ENCODE results near the gene MAGED2.
"Not testable (repeated sequence)": the region's sequence is repeated elsewhere in the genome, so short reads cannot be mapped to it uniquely, and the experiment has no call there.

Gene MAGED2

DNA sequence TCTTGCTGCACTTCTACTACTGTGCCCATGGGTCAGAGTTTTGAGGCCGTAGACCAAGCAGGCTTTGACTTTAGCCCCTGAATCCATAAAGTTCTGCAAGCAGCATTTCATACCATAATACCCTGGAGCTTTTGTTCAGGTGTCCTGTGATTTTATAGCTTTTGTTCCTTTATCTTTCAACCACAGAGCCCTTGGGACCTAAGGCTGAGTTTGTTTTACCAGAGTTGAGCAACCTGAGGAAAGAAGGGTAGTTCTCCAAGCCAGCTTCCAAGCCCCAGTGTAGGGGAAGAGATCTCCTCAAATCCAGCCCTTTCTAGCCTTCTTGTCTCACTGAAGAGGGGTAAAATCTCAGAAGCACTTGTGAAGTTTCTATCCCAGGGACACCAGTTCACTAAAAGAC lies 35.1 kb downstream of the MAGED2 start:
- no peak overlapping the region for H3K4me2 ChIP-seq (ENCODE audit: low read depth, low read length, poor library complexity, severe bottlenecking)
- H3F3A ChIP-seq (ENCODE audit: insufficient read depth), result no peaks in the 10 kb centered on the region
- no peaks in the 10 kb centered on the region for H3K9me3 ChIP-seq (ENCODE audit: insufficient read depth, low read length)
- H3K9ac ChIP-seq (ENCODE audit: low read length), result no peak overlapping the region
- no peaks in the 10 kb centered on the region for H3K9me2 ChIP-seq (replicated peaks; ENCODE audit: insufficient read depth, low read length)
- no peak overlapping the region for H3K27ac ChIP-seq (ENCODE audit: low read depth, low read length)
- H4K20me1 ChIP-seq (ENCODE audit: low read depth, low read length), result no peaks in the 10 kb centered on the region
- TF ChIP-seq, protein P1, sequence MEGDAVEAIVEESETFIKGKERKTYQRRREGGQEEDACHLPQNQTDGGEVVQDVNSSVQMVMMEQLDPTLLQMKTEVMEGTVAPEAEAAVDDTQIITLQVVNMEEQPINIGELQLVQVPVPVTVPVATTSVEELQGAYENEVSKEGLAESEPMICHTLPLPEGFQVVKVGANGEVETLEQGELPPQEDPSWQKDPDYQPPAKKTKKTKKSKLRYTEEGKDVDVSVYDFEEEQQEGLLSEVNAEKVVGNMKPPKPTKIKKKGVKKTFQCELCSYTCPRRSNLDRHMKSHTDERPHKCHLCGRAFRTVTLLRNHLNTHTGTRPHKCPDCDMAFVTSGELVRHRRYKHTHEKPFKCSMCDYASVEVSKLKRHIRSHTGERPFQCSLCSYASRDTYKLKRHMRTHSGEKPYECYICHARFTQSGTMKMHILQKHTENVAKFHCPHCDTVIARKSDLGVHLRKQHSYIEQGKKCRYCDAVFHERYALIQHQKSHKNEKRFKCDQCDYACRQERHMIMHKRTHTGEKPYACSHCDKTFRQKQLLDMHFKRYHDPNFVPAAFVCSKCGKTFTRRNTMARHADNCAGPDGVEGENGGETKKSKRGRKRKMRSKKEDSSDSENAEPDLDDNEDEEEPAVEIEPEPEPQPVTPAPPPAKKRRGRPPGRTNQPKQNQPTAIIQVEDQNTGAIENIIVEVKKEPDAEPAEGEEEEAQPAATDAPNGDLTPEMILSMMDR (IDR thresholded peaks at IDR 0.05; ENCODE audit: insufficient read depth, low read length, poor library complexity, severe bottlenecking), result no peak
- TF ChIP-seq EZH2phosphoT487 (conservative IDR thresholded peaks at IDR 0.05; ENCODE audit: low read length), result no peak
- no peak overlapping the region for H3K4me3 ChIP-seq (ENCODE audit: insufficient read depth, low read length, poor library complexity, severe bottlenecking)
- no peaks in the 10 kb centered on the region for H3K36me3 ChIP-seq (ENCODE audit: low read length)
- no peak overlapping the region for H2AFZ ChIP-seq (ENCODE audit: low read depth, low read length, severe bottlenecking)
- H3K79me2 ChIP-seq (ENCODE audit: insufficient read depth, low read length), result no peaks in the 10 kb centered on the region
- H3K27me3 ChIP-seq (ENCODE audit: low read length), result no peaks in the 10 kb centered on the region

DNA sequence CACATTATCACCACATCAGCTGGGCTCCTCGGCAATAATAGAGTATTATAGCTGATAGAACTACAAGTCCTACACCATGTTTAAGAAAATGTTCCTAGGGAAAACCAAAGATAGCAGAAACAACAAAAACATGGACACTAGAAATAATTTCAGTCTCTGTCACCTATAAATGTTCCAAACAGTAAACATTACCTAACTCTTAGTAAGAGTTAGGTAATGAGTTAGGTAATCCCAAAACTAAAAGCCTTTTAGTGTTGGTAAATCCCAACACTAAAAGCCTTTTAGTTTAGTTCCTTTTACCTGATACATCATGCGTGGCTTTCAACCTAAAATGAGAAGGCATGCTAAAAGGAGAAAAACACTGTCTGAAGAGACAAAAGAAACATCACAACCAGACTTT lies 35.5 kb downstream of the MAGED2 start:
- Histone ChIP-seq H2AFZ (ENCODE audit: low read depth, low read length, severe bottlenecking) (no peak overlapping the region), H3K9ac (ENCODE audit: low read length) (no peak overlapping the region), H3K4me2 (ENCODE audit: low read depth, low read length, poor library complexity, severe bottlenecking) (no peak overlapping the region), H3K27ac (ENCODE audit: low read depth, low read length) (no peak overlapping the region), H3K4me3 (ENCODE audit: insufficient read depth, low read length, poor library complexity, severe bottlenecking) (no peak overlapping the region), H3K27me3 (ENCODE audit: low read length) (no peaks in the 10 kb centered on the region), H3K79me2 (ENCODE audit: insufficient read depth, low read length) (no peaks in the 10 kb centered on the region), H3K36me3 (ENCODE audit: low read length) (no peaks in the 10 kb centered on the region), H3F3A (ENCODE audit: insufficient read depth) (no peaks in the 10 kb centered on the region), H3K9me2 (replicated peaks; ENCODE audit: insufficient read depth, low read length) (no peaks in the 10 kb centered on the region), H3K9me3 (ENCODE audit: insufficient read depth, low read length) (no peaks in the 10 kb centered on the region), H4K20me1 (ENCODE audit: low read depth, low read length) (no peaks in the 10 kb centered on the region)
- no peak for TF ChIP-seq EZH2phosphoT487 (conservative IDR thresholded peaks at IDR 0.05; ENCODE audit: low read length)

DNA sequence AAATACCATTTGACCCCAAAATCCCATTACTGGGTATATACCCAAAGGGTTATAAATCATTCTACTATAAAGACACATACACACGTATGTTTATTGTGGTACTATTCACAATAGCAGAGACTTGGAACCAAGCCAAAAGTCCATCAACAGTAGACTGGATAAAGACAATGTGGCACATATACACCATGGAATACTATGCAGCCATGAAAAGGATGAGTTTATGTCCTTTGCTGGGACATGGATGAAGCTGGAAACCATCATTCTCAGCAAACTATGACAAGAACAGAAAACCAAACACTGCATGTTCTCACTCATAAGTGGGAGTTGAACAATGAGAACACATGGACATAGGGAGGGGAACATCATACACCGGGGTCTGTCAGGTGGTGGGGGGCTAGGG lies 40.2 kb downstream of the MAGED2 start:
- not testable (repeated sequence) for H3K79me2 ChIP-seq (ENCODE audit: insufficient read depth, low read length); H3K9me3 ChIP-seq (ENCODE audit: insufficient read depth, low read length); H3K4me3 ChIP-seq (ENCODE audit: insufficient read depth, low read length, poor library complexity, severe bottlenecking); H3K9me2 ChIP-seq (replicated peaks; ENCODE audit: insufficient read depth, low read length); H4K20me1 ChIP-seq (ENCODE audit: low read depth, low read length); H3K9ac ChIP-seq (ENCODE audit: low read length); H3K36me3 ChIP-seq (ENCODE audit: low read length); H3F3A ChIP-seq (ENCODE audit: insufficient read depth); H3K4me2 ChIP-seq (ENCODE audit: low read depth, low read length, poor library complexity, severe bottlenecking); H3K27ac ChIP-seq (ENCODE audit: low read depth, low read length); H3K27me3 ChIP-seq (ENCODE audit: low read length); H2AFZ ChIP-seq (ENCODE audit: low read depth, low read length, severe bottlenecking)

DNA sequence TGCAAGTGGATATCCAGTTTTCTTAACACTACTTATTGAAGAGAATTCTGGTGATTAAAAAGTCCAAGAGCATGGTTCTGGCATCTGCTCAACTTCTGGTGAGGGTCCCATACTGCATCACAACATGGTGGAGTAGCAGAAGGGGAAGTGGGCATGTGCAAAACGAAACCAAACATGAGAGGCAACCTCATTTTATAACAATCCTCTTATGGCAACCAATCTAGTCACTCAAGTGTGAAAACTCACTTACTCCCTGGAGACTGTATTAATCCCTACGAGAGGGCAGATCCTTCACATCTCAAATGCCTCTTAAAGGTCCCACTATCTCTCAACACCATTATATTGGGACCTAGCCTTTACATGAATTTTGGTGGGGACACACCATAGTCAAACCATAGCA lies 57.7 kb downstream of the MAGED2 start:
- Histone ChIP-seq H3K27me3 (ENCODE audit: low read length) (no peaks in the 10 kb centered on the region), H3K4me3 (ENCODE audit: insufficient read depth, low read length, poor library complexity, severe bottlenecking) (no peak overlapping the region), H3K36me3 (ENCODE audit: low read length) (no peaks in the 10 kb centered on the region), H3K79me2 (ENCODE audit: insufficient read depth, low read length) (no peaks in the 10 kb centered on the region), H4K20me1 (ENCODE audit: low read depth, low read length) (no peaks in the 10 kb centered on the region), H3K9ac (ENCODE audit: low read length) (no peak overlapping the region), H3K4me2 (ENCODE audit: low read depth, low read length, poor library complexity, severe bottlenecking) (no peak overlapping the region), H2AFZ (ENCODE audit: low read depth, low read length, severe bottlenecking) (no peak overlapping the region), H3K9me2 (replicated peaks; ENCODE audit: insufficient read depth, low read length) (no peaks in the 10 kb centered on the region), H3K9me3 (ENCODE audit: insufficient read depth, low read length) (no peaks in the 10 kb centered on the region), H3K27ac (ENCODE audit: low read depth, low read length) (no peak overlapping the region), H3F3A (ENCODE audit: insufficient read depth) (no peaks in the 10 kb centered on the region)
- TF ChIP-seq, protein P1 (IDR thresholded peaks at IDR 0.05; ENCODE audit: insufficient read depth, low read length, poor library complexity, severe bottlenecking), result no peak
- no peak for TF ChIP-seq EZH2phosphoT487 (conservative IDR thresholded peaks at IDR 0.05; ENCODE audit: low read length)

Data from SU-DHL-6 (cell line).